ENCODE data around the gene SUCLG2.

Gene SUCLG2

GRCh38 chr3:67654099-67654843 is at the start of gene SUCLG2:
SUCLG2 (minus strand) TSS chr3:67654612; CDS start chr3:67654586, 26 bp downstream.
- DNase-seq (ENCODE audit: low read depth in 3 of 3) = peak; percentile 71 to 77 (median 75)

- no peak for DNase-seq (ENCODE audit: low read depth in 3 of 3)
Observed at GRCh38 chr3:67700596-67700995, 46.2 kb upstream of the SUCLG2 start.

- no peak for DNase-seq (ENCODE audit: low read depth in 3 of 3)
Observed at GRCh38 chr3:67699882-67700281, 45.5 kb upstream of the SUCLG2 start.

- no peak for DNase-seq (ENCODE audit: low read depth in 3 of 3)
Observed at GRCh38 chr3:67692621-67693020, 38.2 kb upstream of the SUCLG2 start.

- DNase-seq (ENCODE audit: low read depth in 3 of 3) = no peak
Observed at GRCh38 chr3:67691926-67692325, 37.5 kb upstream of the SUCLG2 start.

GRCh38 chr3:67691207-67691606 is 36.8 kb upstream of the SUCLG2 start:
- DNase-seq (ENCODE audit: low read depth in 3 of 3) = no peak

GRCh38 chr3:67689806-67690205 is 35.4 kb upstream of the SUCLG2 start:
- no peak for DNase-seq (ENCODE audit: low read depth in 3 of 3)

- no peak for DNase-seq (ENCODE audit: low read depth in 3 of 3)
Observed at GRCh38 chr3:67688231-67688630, 33.8 kb upstream of the SUCLG2 start.

GRCh38 chr3:67686069-67686468 is 31.7 kb upstream of the SUCLG2 start:
- no peak for DNase-seq (ENCODE audit: low read depth in 3 of 3)

- DNase-seq (ENCODE audit: low read depth in 3 of 3) = no peak
Observed at GRCh38 chr3:67685499-67685898, 31.1 kb upstream of the SUCLG2 start.

- DNase-seq (ENCODE audit: low read depth in 3 of 3) = no peak
Observed at GRCh38 chr3:67684211-67684610, 29.8 kb upstream of the SUCLG2 start.

GRCh38 chr3:67683522-67683921 is 29.1 kb upstream of the SUCLG2 start:
- no peak for DNase-seq (ENCODE audit: low read depth in 3 of 3)

- DNase-seq (ENCODE audit: low read depth in 3 of 3) = no peak
Observed at GRCh38 chr3:67678665-67679064, 24.3 kb upstream of the SUCLG2 start.

GRCh38 chr3:67674055-67674454 is 19.6 kb upstream of the SUCLG2 start:
- DNase-seq (ENCODE audit: low read depth in 3 of 3) = no peak

- no peak for DNase-seq (ENCODE audit: low read depth in 3 of 3)
Observed at GRCh38 chr3:67662733-67663132, 8.3 kb upstream of the SUCLG2 start.

GRCh38 chr3:67661089-67661488 is 6.7 kb upstream of the SUCLG2 start:
- DNase-seq (ENCODE audit: low read depth in 3 of 3) = no peak

GRCh38 chr3:67657192-67657591 is 2.8 kb upstream of the SUCLG2 start:
- no peak for DNase-seq (ENCODE audit: low read depth in 3 of 3)

GRCh38 chr3:67656614-67657013 is 2.2 kb upstream of the SUCLG2 start:
- DNase-seq (ENCODE audit: low read depth in 3 of 3) = no peak

GRCh38 chr3:67655364-67656121 is 1.1 kb upstream of the SUCLG2 start:
- DNase-seq (ENCODE audit: low read depth in 3 of 3) = peak in 2 of 3 experiments; percentile 22 to 42

GRCh38 chr3:67654844-67655177 is 399 bp upstream of the SUCLG2 start:
- DNase-seq (ENCODE audit: low read depth in 3 of 3) = no peak

- DNase-seq (ENCODE audit: low read depth in 3 of 3) = no peak
Observed at GRCh38 chr3:67653425-67654098, 850 bp downstream of the SUCLG2 start.

- DNase-seq (ENCODE audit: low read depth in 3 of 3) = no peak
Observed at GRCh38 chr3:67650084-67650483, 4.3 kb downstream of the SUCLG2 start.

GRCh38 chr3:67649681-67650080 is 4.7 kb downstream of the SUCLG2 start:
- no peak for DNase-seq (ENCODE audit: low read depth in 3 of 3)
